GM12878 (cell line): ENCODE measurements around the gene GREB1.

ENCODE experiments used
- CEBPB ChIP-seq, 2 experiments: fragments of 150-350 bp in 1 of 2; IDR thresholded peaks; 2 replicates each; pipeline ENCODE4 v1.6.1; 2012 to 2014; ENCODE audit warnings: low read depth in 2 of 2, low read length in 2 of 2, borderline replicate concordance in 1 of 2, inconsistent platforms in 1 of 2
- EGR1 ChIP-seq, 2 experiments: IDR thresholded peaks; 1 replicate in 1 of 2; 2 replicates in 1 of 2; pipeline ENCODE4 v1.6.1; 2011 to 2012; ENCODE audit warnings: low read depth in 2 of 2, low read length in 2 of 2, borderline replicate concordance in 1 of 2, mild to moderate bottlenecking in 1 of 2, moderate library complexity in 1 of 2

- TF ChIP-seq CEBPB (IDR thresholded peaks at IDR 0.05; ENCODE audit: borderline replicate concordance in 1 of 2, low read depth in 2 of 2, low read length in 2 of 2), result no peak
- no peak for TF ChIP-seq EGR1 (IDR thresholded peaks at IDR 0.05; ENCODE audit: borderline replicate concordance in 1 of 2, low read depth in 2 of 2, low read length in 2 of 2)
Measured at GRCh38 chr2:11494310-11494709, 39.5 kb upstream of the GREB1 start.
